Prostate gland (tissue), 2 donors: ENCODE results near the gene RBM44.

Experiments used
- POLR2A ChIP-seq: fragments of 450-650 bp; IDR thresholded peaks from one replicate; pipeline ENCODE4 v1.6.1; 2016; ENCODE audit warnings: antibody characterized with exemption, mild to moderate bottlenecking
- POLR2AphosphoS5 ChIP-seq: sonication (generic); formaldehyde crosslinking; IDR thresholded peaks from one replicate; pipeline ENCODE4 v1.6.1; 2017; ENCODE audit warnings: antibody characterized with exemption
- TF ChIP-seq, protein P1 (sequence below), 4 experiments: fragments of 200-600 bp in 2 of 4; fragments of 450-650 bp in 2 of 4; sonication (generic) in 2 of 4; IDR thresholded peaks; 1 replicate in 3 of 4; 2 replicates in 1 of 4; pipeline ENCODE4 v1.5.1; 2016 to 2019; ENCODE audit warnings: antibody characterized with exemption in 4 of 4, mild to moderate bottlenecking in 2 of 4, moderate library complexity in 2 of 4

DNA sequence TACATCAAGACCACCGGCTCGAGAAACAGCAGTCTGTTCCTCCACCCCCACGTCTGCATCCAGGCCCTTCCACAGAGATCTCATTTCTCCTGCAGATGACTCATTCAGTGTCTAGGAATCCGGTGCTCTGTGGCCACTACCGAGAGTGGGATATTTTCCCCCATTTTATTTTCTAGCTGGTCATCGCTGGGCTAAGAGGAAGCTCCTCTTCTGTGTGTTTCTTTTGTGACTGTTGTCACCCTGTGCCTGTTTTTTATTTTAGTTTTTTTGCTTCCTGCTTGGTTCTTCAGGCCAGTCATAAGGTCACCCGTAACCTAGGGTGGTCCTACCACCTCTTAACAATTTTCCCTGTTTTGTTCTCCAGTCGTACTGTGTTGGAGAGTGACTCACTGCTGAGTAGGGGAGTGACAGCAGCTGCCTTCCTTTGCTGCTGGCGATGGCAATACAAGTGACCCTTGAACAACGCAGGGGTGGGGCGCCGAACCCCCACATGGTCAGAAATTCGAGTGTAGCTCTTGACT is 67.6 kb downstream of the RBM44 start:
- TF ChIP-seq, protein P1, sequence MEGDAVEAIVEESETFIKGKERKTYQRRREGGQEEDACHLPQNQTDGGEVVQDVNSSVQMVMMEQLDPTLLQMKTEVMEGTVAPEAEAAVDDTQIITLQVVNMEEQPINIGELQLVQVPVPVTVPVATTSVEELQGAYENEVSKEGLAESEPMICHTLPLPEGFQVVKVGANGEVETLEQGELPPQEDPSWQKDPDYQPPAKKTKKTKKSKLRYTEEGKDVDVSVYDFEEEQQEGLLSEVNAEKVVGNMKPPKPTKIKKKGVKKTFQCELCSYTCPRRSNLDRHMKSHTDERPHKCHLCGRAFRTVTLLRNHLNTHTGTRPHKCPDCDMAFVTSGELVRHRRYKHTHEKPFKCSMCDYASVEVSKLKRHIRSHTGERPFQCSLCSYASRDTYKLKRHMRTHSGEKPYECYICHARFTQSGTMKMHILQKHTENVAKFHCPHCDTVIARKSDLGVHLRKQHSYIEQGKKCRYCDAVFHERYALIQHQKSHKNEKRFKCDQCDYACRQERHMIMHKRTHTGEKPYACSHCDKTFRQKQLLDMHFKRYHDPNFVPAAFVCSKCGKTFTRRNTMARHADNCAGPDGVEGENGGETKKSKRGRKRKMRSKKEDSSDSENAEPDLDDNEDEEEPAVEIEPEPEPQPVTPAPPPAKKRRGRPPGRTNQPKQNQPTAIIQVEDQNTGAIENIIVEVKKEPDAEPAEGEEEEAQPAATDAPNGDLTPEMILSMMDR (IDR thresholded peaks at IDR 0.05) = no peak
- TF ChIP-seq POLR2A (no peak), POLR2AphosphoS5 (no peak)
